ENCODE data around the gene MBTPS1. TPM values are rescaled to one million over a fixed set of nuclear protein-coding genes. Genes with fewer than 3 reads are reported as not detected.

The MBTPS1 gene
- total RNA-seq, 1 experiment from 2014 or later, result 56.1 TPM

GRCh38 chr16:84079664-84080063 lies 37.1 kb downstream of the MBTPS1 start:
- Histone ChIP-seq H2AFZ (ENCODE audit: low read length) (no peak overlapping the region), H3F3A (ENCODE audit: low read length, unreplicated experiment) (no peaks in the 10 kb centered on the region), H3K27me3 (ENCODE audit: low read length) (no peaks in the 10 kb centered on the region), H3K27ac (ENCODE audit: low read length) (no peak overlapping the region), H3K9me3 (ENCODE audit: low read length) (no peaks in the 10 kb centered on the region), H3K4me1 (ENCODE audit: insufficient read depth, low read length) (no peaks in the 10 kb centered on the region), H3K9ac (ENCODE audit: low read length) (no peak overlapping the region), H3K36me3 (ENCODE audit: low read depth, low read length) (peaks cover 9% of the 10 kb centered on the region), H3K9me2 (replicated peaks; ENCODE audit: low read length) (no peaks in the 10 kb centered on the region), H4K20me1 (ENCODE audit: low read length) (0 out of 2 replicates have a peak, but pooled peaks cover 3% of the 10 kb centered on the region), H3K4me2 (ENCODE audit: low read length) (no peak overlapping the region), H3K4me3 (ENCODE audit: low read length) (no peak overlapping the region), H3K79me2 (ENCODE audit: low read length) (peaks cover 3% of the 10 kb centered on the region; the same call in 1 of the 2 replicates)
- TF ChIP-seq EZH2 (IDR thresholded peaks at IDR 0.05; ENCODE audit: low read length, unreplicated experiment), result no peak
- no peak for TF ChIP-seq EZH2phosphoT487 (IDR thresholded peaks at IDR 0.05; ENCODE audit: borderline replicate concordance, low read length)
- TF ChIP-seq, protein P1, sequence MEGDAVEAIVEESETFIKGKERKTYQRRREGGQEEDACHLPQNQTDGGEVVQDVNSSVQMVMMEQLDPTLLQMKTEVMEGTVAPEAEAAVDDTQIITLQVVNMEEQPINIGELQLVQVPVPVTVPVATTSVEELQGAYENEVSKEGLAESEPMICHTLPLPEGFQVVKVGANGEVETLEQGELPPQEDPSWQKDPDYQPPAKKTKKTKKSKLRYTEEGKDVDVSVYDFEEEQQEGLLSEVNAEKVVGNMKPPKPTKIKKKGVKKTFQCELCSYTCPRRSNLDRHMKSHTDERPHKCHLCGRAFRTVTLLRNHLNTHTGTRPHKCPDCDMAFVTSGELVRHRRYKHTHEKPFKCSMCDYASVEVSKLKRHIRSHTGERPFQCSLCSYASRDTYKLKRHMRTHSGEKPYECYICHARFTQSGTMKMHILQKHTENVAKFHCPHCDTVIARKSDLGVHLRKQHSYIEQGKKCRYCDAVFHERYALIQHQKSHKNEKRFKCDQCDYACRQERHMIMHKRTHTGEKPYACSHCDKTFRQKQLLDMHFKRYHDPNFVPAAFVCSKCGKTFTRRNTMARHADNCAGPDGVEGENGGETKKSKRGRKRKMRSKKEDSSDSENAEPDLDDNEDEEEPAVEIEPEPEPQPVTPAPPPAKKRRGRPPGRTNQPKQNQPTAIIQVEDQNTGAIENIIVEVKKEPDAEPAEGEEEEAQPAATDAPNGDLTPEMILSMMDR (conservative IDR thresholded peaks at IDR 0.05; ENCODE audit: low read depth, low read length), result no peak
- DNase-seq (no peak), ATAC-seq (no peak)
- ChIA-PET POLR2A (ENCODE audit: unreplicated experiment) (no interaction called here), CTCF (interaction anchor here (1.4 kb wide), 1 partner anchor 107 kb away, joined by 3 read pairs; the partner anchor contains the start of gene TAF1C)
- BruUV-seq (replicated peaks), result no TSS peak
- intact Hi-C loops (cut with micrococcal nuclease), result no loop called here

- H4K20me1 ChIP-seq (ENCODE audit: low read length), result no peaks in the 10 kb centered on the region
- POLR2A ChIA-PET (ENCODE audit: unreplicated experiment), result no interaction called here
- intact Hi-C loops (cut with micrococcal nuclease), result no loop called here
- no peak overlapping the region for H3K4me2 ChIP-seq (ENCODE audit: low read length)
- no peaks in the 10 kb centered on the region for H3F3A ChIP-seq (ENCODE audit: low read length, unreplicated experiment)
- no peaks in the 10 kb centered on the region for H3K9me3 ChIP-seq (ENCODE audit: low read length)
- no peak for ATAC-seq
- no peaks in the 10 kb centered on the region for H3K9me2 ChIP-seq (replicated peaks; ENCODE audit: low read length)
- DNase-seq, result no peak
- CTCF ChIA-PET, result no interaction called here
- peaks cover 3% of the 10 kb centered on the region; the same call in 1 of the 2 replicates for H3K79me2 ChIP-seq (ENCODE audit: low read length)
- TF ChIP-seq EZH2phosphoT487 (IDR thresholded peaks at IDR 0.05; ENCODE audit: borderline replicate concordance, low read length) (no peak), EZH2 (IDR thresholded peaks at IDR 0.05; ENCODE audit: low read length, unreplicated experiment) (no peak)
- TF ChIP-seq, protein P1 (conservative IDR thresholded peaks at IDR 0.05; ENCODE audit: low read depth, low read length), result no peak
- no peaks in the 10 kb centered on the region for H3K4me1 ChIP-seq (ENCODE audit: insufficient read depth, low read length)
- no peak overlapping the region for H3K4me3 ChIP-seq (ENCODE audit: low read length)
- no peak overlapping the region for H3K9ac ChIP-seq (ENCODE audit: low read length)
- no peak overlapping the region for H3K27ac ChIP-seq (ENCODE audit: low read length)
- no peaks in the 10 kb centered on the region for H3K27me3 ChIP-seq (ENCODE audit: low read length)
- H2AFZ ChIP-seq (ENCODE audit: low read length), result no peak overlapping the region
- H3K36me3 ChIP-seq (ENCODE audit: low read depth, low read length), result peaks cover 3% of the 10 kb centered on the region
- BruUV-seq (replicated peaks), result no TSS peak
Observed at GRCh38 chr16:84075376-84075775, 41.4 kb downstream of the MBTPS1 start.

DNA sequence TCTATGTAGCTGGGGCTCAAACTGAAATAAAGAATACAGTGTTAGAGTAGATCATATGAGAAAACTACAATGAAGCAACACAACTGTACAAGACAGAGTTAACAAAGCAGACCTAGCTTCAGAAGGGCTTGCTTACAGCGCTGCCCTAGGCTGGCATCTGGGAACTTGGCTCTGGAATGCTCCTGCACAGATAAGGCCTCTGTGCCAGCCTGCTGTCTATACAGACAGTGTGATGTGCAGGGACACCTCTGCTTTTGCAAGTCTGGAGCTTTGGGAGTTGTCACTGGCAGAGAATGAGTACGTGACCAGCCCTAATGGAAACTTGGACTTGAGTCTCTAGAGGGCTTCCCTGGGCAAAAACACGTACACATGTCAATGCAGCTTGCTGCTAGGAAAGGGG lies 42.0 kb downstream of the MBTPS1 start:
- ATAC-seq, result no peak
- CTCF ChIA-PET, result no interaction called here

More for the DNA sequence above, 42.0 kb downstream of the MBTPS1 start:
- Histone ChIP-seq H3K4me3 (ENCODE audit: low read length) (no peak overlapping the region), H3K36me3 (ENCODE audit: low read depth, low read length) (peaks cover 3% of the 10 kb centered on the region), H3K27me3 (ENCODE audit: low read length) (no peaks in the 10 kb centered on the region), H3K9me2 (replicated peaks; ENCODE audit: low read length) (no peaks in the 10 kb centered on the region), H3K4me2 (ENCODE audit: low read length) (no peak overlapping the region), H3K4me1 (ENCODE audit: insufficient read depth, low read length) (no peaks in the 10 kb centered on the region), H3K9ac (ENCODE audit: low read length) (no peak overlapping the region), H2AFZ (ENCODE audit: low read length) (no peak overlapping the region), H3F3A (ENCODE audit: low read length, unreplicated experiment) (no peaks in the 10 kb centered on the region), H4K20me1 (ENCODE audit: low read length) (no peaks in the 10 kb centered on the region), H3K9me3 (ENCODE audit: low read length) (no peaks in the 10 kb centered on the region), H3K79me2 (ENCODE audit: low read length) (peaks cover 3% of the 10 kb centered on the region; the same call in 1 of the 2 replicates), H3K27ac (ENCODE audit: low read length) (no peak overlapping the region)
- intact Hi-C loops (cut with micrococcal nuclease), result no loop called here
- no peak for DNase-seq
- TF ChIP-seq, protein P1 (conservative IDR thresholded peaks at IDR 0.05; ENCODE audit: low read depth, low read length), result no peak
- TF ChIP-seq EZH2phosphoT487 (IDR thresholded peaks at IDR 0.05; ENCODE audit: borderline replicate concordance, low read length) (no peak), EZH2 (IDR thresholded peaks at IDR 0.05; ENCODE audit: low read length, unreplicated experiment) (no peak)
- POLR2A ChIA-PET (ENCODE audit: unreplicated experiment), result no interaction called here
- BruUV-seq (replicated peaks), result no TSS peak
